NCI-H128 (cell line): ENCODE results near the gene ADM2.
"Not testable (repeated sequence)": the region's sequence is repeated elsewhere in the genome, so short reads cannot be mapped to it uniquely, and the experiment has no call there.

ENCODE experiments used
- DNase-seq: peaks from one replicate; lab custom pipeline; 2025; ENCODE audit not compliant: unreplicated experiment; lab: John Stamatoyannopoulos, UW

ADM2 gene

DNA sequence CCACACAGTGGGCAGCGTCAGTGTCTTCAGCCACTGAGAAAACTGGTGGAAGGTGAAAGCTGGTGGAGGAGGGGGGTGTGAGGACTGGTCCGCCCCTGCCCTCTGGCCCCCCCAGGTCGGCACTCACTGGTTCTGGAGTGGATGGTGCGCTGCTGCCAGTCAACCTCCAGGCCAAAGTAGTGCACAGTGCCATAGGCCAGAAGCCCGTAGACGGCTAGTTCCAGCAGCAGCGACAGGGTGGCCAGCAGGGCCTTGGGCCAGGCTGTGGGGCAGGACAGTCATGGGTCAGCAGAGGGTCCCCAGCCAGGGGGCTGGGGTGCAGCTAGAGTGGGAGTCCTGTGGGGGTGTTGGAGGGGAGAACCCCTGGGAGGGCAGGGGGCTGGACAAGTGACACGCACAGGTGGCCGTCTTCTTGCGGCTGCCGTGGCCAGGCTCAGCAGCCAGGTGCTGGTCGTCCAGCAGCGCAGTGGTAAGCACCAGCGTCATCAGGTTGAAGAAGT, 24.0 kb downstream of the ADM2 start:
- no peak for DNase-seq

DNA sequence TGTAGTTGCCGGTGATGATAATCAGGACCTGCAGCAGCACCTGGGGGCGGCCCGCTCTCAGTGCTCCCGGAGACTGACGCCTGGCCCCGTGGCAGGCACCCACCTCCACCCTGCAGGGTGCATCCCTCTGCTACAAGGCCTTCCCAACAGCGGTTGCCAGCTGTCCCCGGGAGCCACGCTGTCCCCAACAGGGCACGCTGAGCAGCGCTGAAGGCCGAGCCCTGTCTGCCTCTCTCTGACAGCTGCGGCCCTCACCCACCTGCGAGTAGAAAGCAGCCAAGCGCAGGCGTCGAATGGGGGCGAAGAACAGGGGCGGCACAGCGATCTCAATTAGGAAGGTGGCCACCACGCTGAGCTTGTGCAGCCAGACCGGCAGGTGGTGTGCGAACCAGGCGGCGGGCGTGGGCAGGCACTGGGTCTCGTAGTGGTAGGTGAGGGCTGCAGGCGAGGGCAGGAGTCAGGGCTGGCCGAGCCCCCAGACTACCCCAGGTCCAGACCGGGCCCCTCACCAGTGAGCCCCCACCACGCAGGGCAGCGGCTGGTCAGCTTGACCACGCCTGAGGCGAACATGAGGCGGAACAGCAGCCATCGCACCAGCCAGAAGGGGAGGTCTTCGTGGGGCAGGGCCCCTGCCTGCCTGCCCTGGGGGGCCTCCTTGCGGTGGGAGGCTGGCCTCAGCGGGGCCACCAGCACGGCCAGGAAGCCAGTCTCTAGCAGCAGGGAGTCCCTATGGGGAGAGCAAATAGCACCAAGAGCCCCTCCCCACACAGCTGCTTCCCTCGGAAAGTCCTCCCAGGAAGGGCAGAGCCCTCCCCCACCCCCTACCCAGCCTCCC, 24.6 kb downstream of the ADM2 start:
- no peak for DNase-seq

GRCh38 chr22:50506611-50507420, 25.5 kb downstream of the ADM2 start:
- DNase-seq = peak; percentile 19

GRCh38 chr22:50507421-50507990, 26.2 kb downstream of the ADM2 start, which contains the start of gene LMF2:
LMF2 (minus strand) TSS chr22:50507702; CDS start chr22:50507675, 27 bp downstream.
- no peak for DNase-seq

DNA sequence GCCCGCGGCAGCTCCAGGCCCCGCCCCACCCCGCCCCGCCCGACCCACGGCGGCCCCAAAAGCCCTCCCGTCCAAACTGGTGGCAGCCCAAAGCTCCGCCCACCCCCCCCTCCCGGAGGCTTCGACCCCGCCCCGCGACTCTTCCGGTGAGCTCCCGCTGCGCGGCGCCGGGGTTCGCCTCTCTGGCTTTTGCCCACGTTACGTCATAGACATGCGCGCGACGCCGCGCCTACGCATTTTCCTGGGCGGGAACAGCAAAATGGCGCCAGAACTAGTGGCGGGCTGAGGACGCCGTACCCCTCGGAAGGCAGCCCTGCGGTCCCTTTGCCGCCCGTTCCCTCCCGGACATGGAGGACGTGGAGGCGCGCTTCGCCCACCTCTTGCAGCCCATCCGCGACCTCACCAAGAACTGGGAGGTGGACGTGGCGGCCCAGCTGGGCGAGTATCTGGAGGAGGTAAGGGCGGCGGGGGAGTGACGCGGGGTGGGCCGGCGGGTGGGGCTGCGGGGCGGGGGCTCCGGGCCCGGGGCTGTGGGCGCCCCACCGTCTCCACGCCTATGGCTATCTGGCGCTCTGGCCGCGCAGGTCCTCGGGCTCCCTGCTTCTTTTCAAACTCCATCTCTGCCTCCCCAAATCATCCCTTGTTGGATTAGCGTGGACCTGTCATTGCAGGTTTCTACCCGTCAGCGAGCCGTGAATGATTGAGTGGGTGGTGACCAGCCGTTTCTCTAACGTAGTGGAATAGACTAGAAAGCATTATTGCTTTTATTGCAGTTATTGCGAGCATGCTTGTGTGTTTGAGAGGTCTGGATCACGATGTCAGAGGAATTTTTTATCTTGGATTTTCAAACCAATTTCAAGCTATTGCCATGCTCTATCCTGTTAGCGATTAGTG, 26.9 kb downstream of the ADM2 start, which contains the start of gene NCAPH2:
TSS of gene NCAPH2 (plus strand) at position 234 of the 894 bp plus-strand sequence. CDS start at position 348, 114 bp downstream.
- peak; percentile 80 for DNase-seq

DNA sequence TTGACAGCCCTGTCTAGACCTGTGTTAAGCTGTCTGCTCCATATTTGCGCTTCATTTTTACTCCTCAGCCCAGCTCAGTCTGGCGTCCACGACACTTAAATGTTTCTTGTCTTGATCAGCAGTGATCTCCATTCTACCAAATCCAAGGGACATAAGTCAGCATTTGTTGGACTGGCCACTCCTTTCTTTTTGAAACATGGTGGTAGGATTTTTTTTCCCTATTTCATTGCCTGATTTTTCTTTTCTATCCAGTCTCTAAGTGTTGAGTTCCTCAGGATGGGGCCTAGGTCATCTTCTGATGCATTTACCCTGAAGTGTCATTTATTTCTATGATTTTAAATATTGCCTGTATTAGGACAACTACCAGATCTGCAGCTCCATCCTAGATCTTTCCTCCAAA, 27.6 kb downstream of the ADM2 start:
- no peak for DNase-seq

- no peak for DNase-seq
Measured at GRCh38 chr22:50513175-50513574, 31.8 kb downstream of the ADM2 start.

DNA sequence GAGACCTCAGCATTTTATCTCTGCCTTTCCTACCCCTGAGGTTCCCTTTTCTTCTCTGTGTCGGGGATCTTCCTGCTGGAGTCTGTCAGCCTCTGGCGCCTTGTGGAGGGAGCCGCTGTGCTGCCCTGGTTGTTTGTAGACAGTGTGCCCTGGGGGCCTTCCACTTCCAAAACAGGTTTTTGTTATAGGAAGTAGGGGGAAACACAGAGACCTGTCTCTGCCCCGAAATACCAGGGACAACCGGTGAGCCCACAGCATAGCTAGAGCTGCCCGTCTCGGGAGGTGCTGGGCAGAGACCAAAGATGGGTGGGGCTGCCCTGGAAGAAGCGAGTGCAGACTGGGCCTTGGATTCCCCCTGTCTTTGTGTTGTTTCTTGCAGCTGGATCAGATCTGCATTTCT, 34.7 kb downstream of the ADM2 start:
- no peak for DNase-seq

DNA sequence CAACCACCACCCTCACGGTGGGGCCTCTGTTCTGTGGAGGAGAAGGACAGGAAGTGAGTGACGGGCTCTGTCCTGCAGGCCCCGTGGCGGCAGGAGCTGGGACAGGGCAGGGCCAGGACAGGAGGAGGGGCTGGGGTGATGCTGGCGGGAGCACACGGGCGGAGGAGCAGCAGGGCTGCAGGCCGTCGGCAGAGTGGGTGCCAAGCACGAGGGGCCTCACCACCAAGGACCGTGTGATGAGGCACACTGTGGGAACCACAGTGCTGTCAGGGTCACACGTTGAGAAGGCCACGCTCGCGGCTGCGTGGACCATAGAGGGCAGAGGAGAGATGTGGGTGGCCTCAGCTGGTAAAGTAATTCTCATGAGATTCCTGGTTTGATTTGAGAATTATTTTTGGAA, 35.5 kb downstream of the ADM2 start:
- no peak for DNase-seq

DNA sequence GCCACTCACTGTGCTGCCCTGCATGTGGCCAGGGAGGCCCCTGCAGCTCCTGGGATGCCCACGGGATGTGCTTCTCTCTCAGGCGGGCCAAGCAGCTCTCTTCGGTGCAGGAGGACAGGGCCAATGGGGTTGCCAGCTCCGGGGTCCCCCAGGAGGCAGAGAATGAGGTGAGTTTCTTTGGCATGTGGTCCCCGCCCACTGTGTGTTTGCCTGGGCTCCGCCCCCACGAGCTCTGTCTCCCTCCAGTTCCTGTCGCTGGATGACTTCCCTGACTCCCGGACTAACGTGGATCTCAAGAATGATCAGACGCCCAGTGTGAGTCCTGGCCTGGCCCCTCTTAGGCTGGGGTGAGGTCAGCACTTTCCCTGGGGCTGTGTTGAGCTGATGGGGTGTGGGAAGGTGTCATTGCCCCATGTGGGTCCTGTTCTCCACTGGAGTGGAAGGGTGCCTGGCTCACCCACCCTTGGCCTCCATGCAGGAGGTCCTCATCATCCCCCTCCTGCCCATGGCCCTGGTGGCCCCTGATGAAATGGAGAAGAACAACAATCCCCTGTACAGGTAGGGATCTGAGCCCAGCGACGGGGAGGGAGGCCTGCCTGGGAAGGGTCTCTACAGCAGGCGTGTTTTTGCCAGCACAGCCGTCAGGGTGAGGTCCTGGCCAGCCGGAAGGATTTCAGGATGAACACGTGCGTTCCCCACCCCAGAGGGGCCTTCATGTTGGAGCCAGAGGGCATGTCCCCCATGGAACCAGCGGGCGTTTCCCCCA, 36.3 kb downstream of the ADM2 start:
- DNase-seq = no peak

- DNase-seq = no peak
Measured at GRCh38 chr22:50518606-50519005, 37.3 kb downstream of the ADM2 start.

DNA sequence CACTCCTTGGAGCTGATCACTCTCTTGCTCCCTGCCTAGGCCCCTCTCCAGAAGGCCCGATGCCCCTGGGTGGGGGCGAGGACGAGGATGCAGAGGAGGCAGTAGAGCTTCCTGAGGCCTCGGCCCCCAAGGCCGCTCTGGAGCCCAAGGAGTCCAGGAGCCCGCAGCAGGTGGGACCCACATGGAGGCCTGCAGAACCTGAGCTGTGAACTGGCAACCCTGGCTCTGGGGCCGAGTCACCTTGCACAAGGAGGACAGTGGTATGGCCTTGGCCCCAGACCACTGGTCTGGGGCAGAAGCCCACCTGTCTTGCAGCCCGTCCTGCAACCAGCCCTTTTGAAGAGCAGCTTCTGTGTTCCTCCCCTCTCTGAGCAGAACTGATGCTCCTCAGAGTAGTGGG, 37.8 kb downstream of the ADM2 start:
- DNase-seq = no peak

GRCh38 chr22:50520184-50520583, 38.8 kb downstream of the ADM2 start:
- not testable (repeated sequence) for DNase-seq

DNA sequence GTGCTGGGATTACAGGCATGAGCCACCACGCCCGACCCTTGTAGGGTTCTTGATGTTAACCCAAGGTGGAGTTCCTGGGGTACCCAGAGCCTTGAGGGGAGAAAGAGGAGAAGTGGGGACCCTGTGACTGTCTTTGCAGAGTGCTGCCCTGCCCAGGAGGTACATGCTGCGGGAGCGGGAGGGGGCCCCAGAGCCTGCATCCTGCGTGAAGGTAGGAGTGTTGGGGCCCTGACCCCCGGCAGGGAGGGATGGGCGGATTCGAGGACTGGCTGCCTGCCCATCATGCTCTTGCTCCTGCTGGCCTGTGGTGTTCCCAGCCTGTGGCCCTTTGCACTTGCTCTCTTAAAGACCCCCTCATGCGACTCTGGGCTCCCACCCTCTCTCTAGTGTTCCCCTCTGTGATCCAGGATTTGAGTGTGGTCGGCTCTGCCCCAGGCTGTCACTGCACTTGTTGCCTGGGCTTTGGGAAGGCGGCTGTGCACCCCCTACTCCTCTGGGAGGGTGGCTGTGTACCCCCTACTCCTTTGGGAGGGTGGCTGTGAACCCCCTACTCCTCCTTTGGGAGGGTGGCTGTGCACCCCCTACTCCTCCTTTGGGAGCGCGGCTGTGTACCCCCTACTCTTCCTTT, 39.6 kb downstream of the ADM2 start:
- no peak for DNase-seq

- no peak for DNase-seq
Measured at GRCh38 chr22:50521710-50522109, 40.4 kb downstream of the ADM2 start.

DNA sequence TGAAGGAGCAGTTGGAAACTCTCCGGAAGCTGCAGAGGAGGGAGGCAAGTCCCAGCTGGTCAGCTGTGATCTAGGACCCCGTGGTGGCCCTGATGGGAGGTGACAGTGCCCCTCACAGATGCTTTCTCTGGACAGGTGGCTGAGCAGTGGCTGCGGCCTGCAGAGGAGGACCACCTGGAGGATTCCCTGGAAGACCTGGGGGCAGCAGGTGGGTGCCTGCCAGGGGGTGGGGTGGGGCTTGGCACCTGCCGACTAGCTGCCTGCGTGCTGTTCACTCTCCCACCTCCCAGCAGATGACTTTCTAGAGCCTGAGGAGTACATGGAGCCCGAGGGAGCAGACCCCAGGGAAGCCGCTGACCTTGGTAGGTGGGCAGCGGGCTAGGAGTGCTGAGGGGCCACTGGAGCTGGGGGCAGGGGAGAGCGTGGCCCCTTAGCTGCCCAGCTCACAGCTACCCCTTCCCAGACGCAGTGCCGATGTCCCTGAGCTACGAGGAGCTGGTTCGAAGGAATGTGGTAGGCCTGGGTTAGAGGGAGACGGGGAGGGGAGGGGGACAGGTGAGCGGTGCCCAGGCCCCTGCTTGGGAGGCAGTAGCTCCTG, 41.0 kb downstream of the ADM2 start:
- no peak for DNase-seq

- no peak for DNase-seq
Measured at GRCh38 chr22:50522806-50523438, 41.6 kb downstream of the ADM2 start.

DNA sequence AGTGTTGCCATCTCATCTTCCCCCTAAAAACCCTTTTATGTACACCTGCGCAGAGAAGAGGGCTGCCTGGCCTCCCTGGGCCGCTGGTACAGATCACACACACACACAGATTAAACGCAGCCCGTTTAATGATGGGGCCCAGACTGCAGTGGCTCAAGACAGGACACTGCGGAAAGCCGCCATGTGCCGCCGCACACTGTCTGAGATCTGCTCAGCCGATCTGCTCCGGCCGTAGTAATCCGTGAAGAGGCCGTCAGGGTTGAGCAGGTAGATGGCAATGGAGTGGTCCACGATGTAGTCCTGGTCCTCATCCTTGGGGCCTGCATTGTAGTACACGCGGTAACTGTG, 42.1 kb downstream of the ADM2 start:
- DNase-seq = no peak
